Neural crest cell (in vitro differentiated cells): Measurements from ENCODE around the gene B4GALNT3. TPM values are rescaled to one million over a fixed set of nuclear protein-coding genes. Genes with fewer than 3 reads are reported as not detected.
A peak's percentile ranks its signal among the peaks of the same experiment; 100 is the strongest.

Source experiments
- DNase-seq: peaks from one replicate; pipeline ENCODE4 v3.0.0; 2021; ENCODE audit warnings: low read depth, mixed read lengths, low spot score
- H3K27ac Mint-ChIP-seq: one replicate; pipeline ENCODE4 v1.8.0; 2021; ENCODE audit warnings: mild to moderate bottlenecking, mixed read lengths; ENCODE audit not compliant: unreplicated experiment
- H3K27me3 Mint-ChIP-seq: 2 replicates; pipeline ENCODE4 v1.8.0; 2021; ENCODE audit warnings: low read depth, mild to moderate bottlenecking, mixed read lengths
- H3K36me3 Mint-ChIP-seq: 2 replicates; pipeline ENCODE4 v1.8.0; 2021; ENCODE audit warnings: low read depth, mild to moderate bottlenecking, mixed read lengths
- H3K4me1 Mint-ChIP-seq: 2 replicates; pipeline ENCODE4 v1.8.0; 2021; ENCODE audit warnings: mixed read lengths
- H3K4me3 Mint-ChIP-seq: one replicate; pipeline ENCODE4 v1.8.0; 2021; ENCODE audit warnings: mild to moderate bottlenecking, mixed read lengths
- H3K9me3 Mint-ChIP-seq: 2 replicates; pipeline ENCODE4 v1.8.0; 2021; ENCODE audit warnings: mixed read lengths
- CTCF ChIP-seq: fragments of 200-600 bp; sonication (generic); conservative IDR thresholded peaks from 2 replicates; pipeline ENCODE4 v1.5.0; 2021; ENCODE audit warnings: antibody characterized with exemption, mild to moderate bottlenecking
- total RNA-seq: library from RNA; stranded (reverse); gene quantifications from 2 replicates; pipeline ENCODE4 v1.2.1, GENCODE V29; 2021

B4GALNT3 gene
- total RNA-seq, 1 donor from 2014 or later, result 2.6 TPM

GRCh38 chr12:503111-503761, 43.5 kb downstream of the B4GALNT3 start:
- Mint-ChIP-seq H3K36me3 (no peaks in the 10 kb centered on the region), H3K4me1 (peaks cover 10% of the 10 kb centered on the region), H3K27me3 (peaks cover 4% of the 10 kb centered on the region), H3K9me3 (no peaks in the 10 kb centered on the region), H3K27ac (no peak overlapping the region), H3K4me3 (no peak overlapping the region)
- TF ChIP-seq CTCF, result no peak
- no peak for DNase-seq

GRCh38 chr12:505221-505620, 45.5 kb downstream of the B4GALNT3 start:
- no peak for TF ChIP-seq CTCF
- peaks cover 4% of the 10 kb centered on the region for H3K27me3 Mint-ChIP-seq
- H3K36me3 Mint-ChIP-seq, result no peaks in the 10 kb centered on the region
- peaks cover 22% of the 10 kb centered on the region for H3K4me1 Mint-ChIP-seq
- DNase-seq, result no peak
- no peaks in the 10 kb centered on the region for H3K9me3 Mint-ChIP-seq
- H3K27ac Mint-ChIP-seq, result no peak overlapping the region
- H3K4me3 Mint-ChIP-seq, result no peak overlapping the region

- no peak for DNase-seq
- Mint-ChIP-seq H3K9me3 (no peaks in the 10 kb centered on the region), H3K4me3 (no peak overlapping the region), H3K27ac (no peak overlapping the region), H3K27me3 (peaks cover 4% of the 10 kb centered on the region), H3K36me3 (no peaks in the 10 kb centered on the region), H3K4me1 (peaks cover 26% of the 10 kb centered on the region)
- TF ChIP-seq CTCF, result no peak
Observed at GRCh38 chr12:507391-507796, 47.7 kb downstream of the B4GALNT3 start.

GRCh38 chr12:508145-508544, 48.4 kb downstream of the B4GALNT3 start:
- H3K9me3 Mint-ChIP-seq, result peaks cover 2% of the 10 kb centered on the region
- H3K36me3 Mint-ChIP-seq, result peaks cover 2% of the 10 kb centered on the region
- peaks cover 22% of the 10 kb centered on the region for H3K4me1 Mint-ChIP-seq
- H3K27me3 Mint-ChIP-seq, result peaks cover 2% of the 10 kb centered on the region
- no peak overlapping the region for H3K4me3 Mint-ChIP-seq
- no peak overlapping the region for H3K27ac Mint-ChIP-seq
- TF ChIP-seq CTCF, result no peak
- no peak for DNase-seq

- DNase-seq, result no peak
- Mint-ChIP-seq H3K4me1 (peaks cover 19% of the 10 kb centered on the region), H3K4me3 (no peak overlapping the region), H3K9me3 (peaks cover 9% of the 10 kb centered on the region), H3K27me3 (no peaks in the 10 kb centered on the region), H3K36me3 (peaks cover 4% of the 10 kb centered on the region), H3K27ac (peak overlapping the region; percentile 14)
- no peak for TF ChIP-seq CTCF
Observed at GRCh38 chr12:508795-509194, 49.1 kb downstream of the B4GALNT3 start.
